Activated CD8-positive, alpha-beta T cell treated with anti-CD3 and anti-CD28 coated beads, Interleukin-2, amount 10 ng/mL, durations not matched to agents 7 days and 5 days (primary cell): ENCODE measurements around the gene KRTAP10-12. TPM values are rescaled to one million over a fixed set of nuclear protein-coding genes. Genes with fewer than 3 reads are reported as not detected.
A peak's percentile ranks its signal among the peaks of the same experiment; 100 is the strongest.
"Not testable (repeated sequence)": the region's sequence is repeated elsewhere in the genome, so short reads cannot be mapped to it uniquely, and the experiment has no call there.

ENCODE experiments used
- ATAC-seq: fragments of 150-1000 bp; cut with Tn5 transposase; one replicate; pipeline ENCODE4 v1.10.0; 2021; ENCODE audit warnings: moderate library complexity
- CTCF ChIA-PET: fragments of 350-600 bp; sonication (Branson Sonifier 250); formaldehyde crosslinking; loops from one replicate; lab custom pipeline; 2021; ENCODE audit warnings: antibody characterized with exemption; lab: Charles Lee
- POLR2A ChIA-PET: fragments of 350-600 bp; sonication (Branson Sonifier 250); formaldehyde crosslinking; loops from one replicate; lab custom pipeline; 2021; ENCODE audit warnings: antibody characterized with exemption; lab: Charles Lee
- DNase-seq: peaks from one replicate; pipeline ENCODE4 v3.0.0-alpha.2; 2020
- H3K27ac Mint-ChIP-seq: one replicate; pipeline ENCODE4 v1.8.0; 2021; ENCODE audit warnings: mild to moderate bottlenecking, mixed read lengths
- H3K27me3 Mint-ChIP-seq: one replicate; pipeline ENCODE4 v1.8.0; 2021; ENCODE audit warnings: low read depth, mixed read lengths
- H3K36me3 Mint-ChIP-seq: one replicate; pipeline ENCODE4 v1.8.0; 2021; ENCODE audit warnings: low read depth, mixed read lengths
- H3K4me1 Mint-ChIP-seq: one replicate; pipeline ENCODE4 v1.8.0; 2021; ENCODE audit warnings: low read depth, mixed read lengths
- H3K4me3 Mint-ChIP-seq: one replicate; pipeline ENCODE4 v1.8.0; 2021; ENCODE audit warnings: mild to moderate bottlenecking, mixed read lengths
- H3K9me3 Mint-ChIP-seq: one replicate; pipeline ENCODE4 v1.8.0; 2022; ENCODE audit warnings: mixed read lengths; ENCODE audit not compliant: insufficient read depth
- total RNA-seq, 2 experiments: library from RNA; stranded (reverse); gene quantifications; one replicate each; pipeline ENCODE4 v1.2.3, GENCODE V29; 2021

Gene KRTAP10-12
- total RNA-seq, 2 experiments from 2014 or later, result not detected

GRCh38 chr21:44656868-44657267, 40.1 kb upstream of the KRTAP10-12 start:
- peaks cover 60% of the 10 kb centered on the region for H3K9me3 Mint-ChIP-seq
- peak overlapping the region; percentile 96 for H3K27ac Mint-ChIP-seq
- ATAC-seq (no peak), DNase-seq (no peak)
- peaks cover 69% of the 10 kb centered on the region for H3K36me3 Mint-ChIP-seq
- POLR2A ChIA-PET, result interaction anchor here (1.0 kb wide), 1 partner anchor 9 kb away, joined by 3 read pairs; no protein-coding TSS in a partner anchor
- CTCF ChIA-PET, result interaction anchor here (1.1 kb wide), 1 partner anchor 53 kb away, joined by 3 read pairs; no protein-coding TSS in a partner anchor
- H3K4me1 Mint-ChIP-seq, result peaks cover 59% of the 10 kb centered on the region
- no peaks in the 10 kb centered on the region for H3K27me3 Mint-ChIP-seq
- H3K4me3 Mint-ChIP-seq, result peak overlapping the region; percentile 63

GRCh38 chr21:44657635-44658540, 39.1 kb upstream of the KRTAP10-12 start, which contains the start of gene KRTAP12-3:
Gene KRTAP12-3 (plus strand): TSS chr21:44657932. CDS start chr21:44657980, 48 bp downstream.
- ATAC-seq, result peak; percentile 74
- Mint-ChIP-seq H3K9me3 (peaks cover 61% of the 10 kb centered on the region), H3K36me3 (peaks cover 69% of the 10 kb centered on the region), H3K27me3 (peaks cover 3% of the 10 kb centered on the region), H3K4me1 (peaks cover 59% of the 10 kb centered on the region), H3K27ac (peak within 1 kb of the TSS; percentile 96), H3K4me3 (peak within 1 kb of the TSS; percentile 63)
- POLR2A ChIA-PET, result interaction anchor here (1.0 kb wide), 1 partner anchor 10 kb away, joined by 3 read pairs; no protein-coding TSS in a partner anchor
- CTCF ChIA-PET, result interaction anchor here (0.7 to 2.1 kb wide), 5 partner anchors 11 to 85 kb away, joined by 3 to 7 read pairs (median 3); no protein-coding TSS in a partner anchor
- DNase-seq, result peak; percentile 64

GRCh38 chr21:44658541-44658910, 38.4 kb upstream of the KRTAP10-12 start:
- no peak for DNase-seq
- CTCF ChIA-PET, result interaction anchor here (0.7 to 2.1 kb wide), 3 partner anchors 11 to 39 kb away, joined by 3 to 7 read pairs (median 3); no protein-coding TSS in a partner anchor
- peak overlapping the region; percentile 63 for H3K4me3 Mint-ChIP-seq
- H3K4me1 Mint-ChIP-seq, result peaks cover 58% of the 10 kb centered on the region
- peaks cover 65% of the 10 kb centered on the region for H3K36me3 Mint-ChIP-seq
- POLR2A ChIA-PET, result no interaction called here
- H3K27me3 Mint-ChIP-seq, result peaks cover 3% of the 10 kb centered on the region
- H3K9me3 Mint-ChIP-seq, result peaks cover 61% of the 10 kb centered on the region
- no peak for ATAC-seq
- H3K27ac Mint-ChIP-seq, result peak overlapping the region; percentile 96

GRCh38 chr21:44658913-44659595, 37.9 kb upstream of the KRTAP10-12 start:
- CTCF ChIA-PET, result interaction anchor here (0.7 to 2.1 kb wide), 4 partner anchors 12 to 134 kb away, joined by 3 to 7 read pairs (median 3); no protein-coding TSS in a partner anchor
- POLR2A ChIA-PET, result no interaction called here
- Mint-ChIP-seq H3K4me1 (peaks cover 52% of the 10 kb centered on the region), H3K36me3 (peaks cover 60% of the 10 kb centered on the region), H3K4me3 (peak overlapping the region; percentile 6), H3K9me3 (peaks cover 57% of the 10 kb centered on the region), H3K27me3 (peaks cover 3% of the 10 kb centered on the region), H3K27ac (peak overlapping the region; percentile 96)
- ATAC-seq (peak; percentile 39), DNase-seq (peak; percentile 51)

GRCh38 chr21:44661567-44661966, 35.4 kb upstream of the KRTAP10-12 start:
- POLR2A ChIA-PET, CTCF ChIA-PET, DNase-seq, H3K4me3 Mint-ChIP-seq, ATAC-seq, H3K27me3 Mint-ChIP-seq, H3K27ac Mint-ChIP-seq: not testable (repeated sequence)
- peaks cover 44% of the 10 kb centered on the region for H3K36me3 Mint-ChIP-seq
- peaks cover 53% of the 10 kb centered on the region for H3K9me3 Mint-ChIP-seq
- peaks cover 38% of the 10 kb centered on the region for H3K4me1 Mint-ChIP-seq

GRCh38 chr21:44664691-44665090, 32.3 kb upstream of the KRTAP10-12 start:
- peaks cover 36% of the 10 kb centered on the region for H3K9me3 Mint-ChIP-seq
- H3K27ac Mint-ChIP-seq, result no peak overlapping the region
- no peak for ATAC-seq
- H3K4me1 Mint-ChIP-seq, result peaks cover 6% of the 10 kb centered on the region
- no peak for DNase-seq
- CTCF ChIA-PET, result no interaction called here
- H3K27me3 Mint-ChIP-seq, result peaks cover 9% of the 10 kb centered on the region
- H3K36me3 Mint-ChIP-seq, result peaks cover 18% of the 10 kb centered on the region
- no peak overlapping the region for H3K4me3 Mint-ChIP-seq
- POLR2A ChIA-PET, result no interaction called here

- peaks cover 31% of the 10 kb centered on the region for H3K9me3 Mint-ChIP-seq
- ChIA-PET CTCF (interaction anchor here (1.1 kb wide), 1 partner anchor 156 kb away, joined by 3 read pairs; no protein-coding TSS in a partner anchor), POLR2A (interaction anchor here (0.6 kb wide), 1 partner anchor 65 kb away, joined by 3 read pairs; no protein-coding TSS in a partner anchor)
- no peak within 1 kb of the TSS for H3K4me3 Mint-ChIP-seq
- no peaks in the 10 kb centered on the region for H3K4me1 Mint-ChIP-seq
- peaks cover 9% of the 10 kb centered on the region for H3K36me3 Mint-ChIP-seq
- H3K27ac Mint-ChIP-seq, result no peak within 1 kb of the TSS
- peaks cover 9% of the 10 kb centered on the region for H3K27me3 Mint-ChIP-seq
- no peak for ATAC-seq
- no peak for DNase-seq
These were observed 30.3 kb upstream of the KRTAP10-12 start, which contains the start of gene KRTAP12-2 for GRCh38 chr21:44666401-44667320. Gene KRTAP12-2 (minus strand): TSS chr21:44666927. CDS start chr21:44666886, 41 bp downstream.

- peaks cover 32% of the 10 kb centered on the region for H3K9me3 Mint-ChIP-seq
These were observed 29.4 kb upstream of the KRTAP10-12 start for GRCh38 chr21:44667612-44668011.

GRCh38 chr21:44670642-44671432, 26.1 kb upstream of the KRTAP10-12 start:
- ATAC-seq (no peak), DNase-seq (no peak)
- CTCF ChIA-PET, result no interaction called here
- POLR2A ChIA-PET, result no interaction called here
- Mint-ChIP-seq H3K4me3 (no peak overlapping the region), H3K27me3 (peaks cover 9% of the 10 kb centered on the region), H3K4me1 (no peaks in the 10 kb centered on the region), H3K36me3 (peaks cover 3% of the 10 kb centered on the region), H3K27ac (no peak overlapping the region), H3K9me3 (peaks cover 22% of the 10 kb centered on the region)

More at GRCh38 chr21:44667612-44668011, 29.4 kb upstream of the KRTAP10-12 start:
- Mint-ChIP-seq H3K4me3 (no peak overlapping the region), H3K36me3 (peaks cover 9% of the 10 kb centered on the region), H3K4me1 (no peaks in the 10 kb centered on the region), H3K27ac (no peak overlapping the region), H3K27me3 (peaks cover 7% of the 10 kb centered on the region)
- no peak for ATAC-seq
- CTCF ChIA-PET, result interaction anchor here (1.1 kb wide), 1 partner anchor 157 kb away, joined by 3 read pairs; no protein-coding TSS in a partner anchor
- DNase-seq, result no peak
- POLR2A ChIA-PET, result no interaction called here

GRCh38 chr21:44671911-44672310, 25.1 kb upstream of the KRTAP10-12 start:
- peaks cover 3% of the 10 kb centered on the region for H3K36me3 Mint-ChIP-seq
- CTCF ChIA-PET, result no interaction called here
- no peak overlapping the region for H3K4me3 Mint-ChIP-seq
- peaks cover 10% of the 10 kb centered on the region for H3K27me3 Mint-ChIP-seq
- H3K9me3 Mint-ChIP-seq, result peaks cover 24% of the 10 kb centered on the region
- POLR2A ChIA-PET, result no interaction called here
- no peak overlapping the region for H3K27ac Mint-ChIP-seq
- no peaks in the 10 kb centered on the region for H3K4me1 Mint-ChIP-seq
- no peak for DNase-seq
- no peak for ATAC-seq
